Measurements from ENCODE around the gene DOHH.

DOHH gene, protein sequence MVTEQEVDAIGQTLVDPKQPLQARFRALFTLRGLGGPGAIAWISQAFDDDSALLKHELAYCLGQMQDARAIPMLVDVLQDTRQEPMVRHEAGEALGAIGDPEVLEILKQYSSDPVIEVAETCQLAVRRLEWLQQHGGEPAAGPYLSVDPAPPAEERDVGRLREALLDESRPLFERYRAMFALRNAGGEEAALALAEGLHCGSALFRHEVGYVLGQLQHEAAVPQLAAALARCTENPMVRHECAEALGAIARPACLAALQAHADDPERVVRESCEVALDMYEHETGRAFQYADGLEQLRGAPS

DNA sequence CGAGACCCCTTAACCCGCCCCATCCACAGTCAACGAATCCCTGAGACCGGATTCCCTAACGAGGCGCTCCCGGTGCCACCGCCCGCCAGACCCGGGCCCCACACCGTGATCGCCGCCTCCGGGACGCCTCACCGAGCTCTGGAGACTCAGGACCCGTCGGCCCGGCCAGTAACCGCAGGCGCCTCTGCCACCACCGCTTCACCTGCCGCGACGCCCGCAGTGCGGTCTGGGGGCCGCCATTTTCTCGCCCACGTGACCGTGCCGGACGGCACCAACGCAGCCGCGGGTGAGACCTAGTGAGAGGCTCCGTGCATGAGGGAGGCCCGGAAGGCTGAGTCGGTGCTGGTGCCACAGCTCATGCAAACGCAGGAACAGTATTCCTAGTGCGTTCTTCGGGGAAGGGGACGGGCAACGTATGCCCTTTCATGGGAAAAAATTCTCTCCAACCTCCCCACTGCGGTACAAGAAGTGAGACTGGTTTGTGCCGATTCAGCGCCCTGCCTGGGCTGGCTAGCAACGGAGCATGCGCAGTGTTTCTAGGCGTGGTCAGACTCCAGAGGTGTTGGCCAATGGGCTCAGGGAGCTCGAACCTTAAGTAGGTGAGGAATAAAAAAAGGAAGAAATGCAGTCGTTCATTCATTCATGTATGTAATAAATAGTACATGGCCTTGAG, at the start of gene DOHH:
DOHH (minus strand) TSS at position 246 of the 673 bp plus-strand sequence. CDS start 3,860 bp downstream, outside the sequence.
- peak; percentile 97 for DNase-seq

DNA sequence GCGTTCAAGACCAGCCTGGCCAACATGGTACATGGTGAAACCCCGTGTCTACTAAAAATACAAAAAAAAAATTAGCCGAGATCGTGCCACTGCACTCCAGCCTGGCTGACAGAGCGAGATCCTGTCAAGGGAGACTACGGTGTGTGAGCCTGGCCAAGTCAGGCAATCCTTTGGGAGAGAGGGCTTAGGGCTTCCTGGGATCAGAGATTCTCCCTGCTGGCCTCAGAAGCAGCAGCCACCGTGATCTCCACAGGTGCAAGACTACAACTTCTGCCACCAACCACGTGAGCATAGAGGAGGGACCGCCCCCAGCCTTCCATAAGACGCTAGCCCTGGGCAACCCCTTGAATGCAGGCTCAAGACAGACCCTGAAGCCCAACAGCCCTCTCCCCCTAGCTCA, 49.3 kb upstream of the DOHH start:
- no peak for DNase-seq

DNA sequence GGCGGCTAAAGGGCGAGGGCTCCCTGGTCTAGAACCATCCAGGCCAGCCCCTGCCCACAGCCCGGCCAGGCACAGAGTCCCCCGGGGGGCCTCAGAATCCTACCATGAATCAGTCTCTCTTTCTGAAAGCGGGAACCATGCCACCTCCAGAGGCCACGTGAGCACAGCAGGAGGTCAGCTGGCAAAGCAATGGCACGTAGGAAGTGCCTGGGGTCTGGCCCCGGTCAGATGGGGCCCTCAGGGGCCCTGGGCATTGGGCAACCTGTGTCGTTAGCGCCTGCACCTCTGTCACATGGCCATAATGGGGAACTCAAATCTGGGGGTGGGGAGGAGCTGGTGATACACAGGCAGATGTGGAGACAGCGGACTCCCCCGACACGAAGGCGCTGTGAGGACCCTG, 48.1 kb upstream of the DOHH start:
- no peak for DNase-seq

DNA sequence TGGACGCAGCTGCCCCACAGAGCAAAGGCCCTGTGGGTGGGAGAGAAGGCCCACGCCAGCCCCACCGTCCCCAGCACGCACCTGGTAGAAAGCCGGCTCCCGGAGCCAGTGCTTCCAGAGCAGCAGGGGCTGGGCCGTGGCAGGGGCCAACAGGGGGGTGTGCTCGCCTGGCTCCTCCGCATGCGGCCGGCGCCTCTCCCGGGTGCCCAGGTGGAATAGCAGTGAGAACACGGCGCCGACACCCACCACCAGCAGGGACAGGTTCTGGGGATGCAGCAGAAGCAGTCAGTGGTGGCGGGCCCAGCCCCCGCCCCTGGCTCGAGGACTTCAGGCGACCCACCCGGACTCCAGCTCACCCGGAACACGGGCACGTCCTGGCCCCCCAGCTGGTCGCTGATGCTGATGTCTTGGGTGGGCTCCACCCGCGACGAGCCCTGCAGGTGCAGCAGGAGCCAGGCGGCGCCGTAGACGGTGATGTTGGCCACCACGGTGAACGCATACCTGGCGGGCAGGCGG, 47.4 kb upstream of the DOHH start:
- no peak for DNase-seq

DNA sequence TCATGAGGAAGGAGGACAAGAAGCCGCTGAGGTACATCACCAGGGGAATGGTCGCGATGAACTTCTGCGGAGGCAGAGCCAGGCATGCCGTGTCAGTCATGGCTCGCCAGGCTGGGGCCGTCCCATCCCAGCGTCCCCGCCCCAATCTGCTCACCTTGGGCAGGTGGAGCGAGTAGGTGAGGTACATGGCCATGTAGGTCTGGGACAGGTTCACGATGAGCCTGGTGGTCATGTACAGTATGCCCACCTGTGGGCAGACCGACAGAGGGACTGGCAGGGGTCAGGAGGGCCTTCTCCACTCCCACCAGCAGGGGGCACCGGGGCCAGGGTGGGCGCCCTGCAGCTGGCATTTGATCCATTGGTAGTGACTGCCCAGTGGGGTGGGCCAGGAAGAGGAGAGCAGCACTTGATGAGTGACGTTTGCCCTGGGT, 46.8 kb upstream of the DOHH start:
- no peak for DNase-seq

DNA sequence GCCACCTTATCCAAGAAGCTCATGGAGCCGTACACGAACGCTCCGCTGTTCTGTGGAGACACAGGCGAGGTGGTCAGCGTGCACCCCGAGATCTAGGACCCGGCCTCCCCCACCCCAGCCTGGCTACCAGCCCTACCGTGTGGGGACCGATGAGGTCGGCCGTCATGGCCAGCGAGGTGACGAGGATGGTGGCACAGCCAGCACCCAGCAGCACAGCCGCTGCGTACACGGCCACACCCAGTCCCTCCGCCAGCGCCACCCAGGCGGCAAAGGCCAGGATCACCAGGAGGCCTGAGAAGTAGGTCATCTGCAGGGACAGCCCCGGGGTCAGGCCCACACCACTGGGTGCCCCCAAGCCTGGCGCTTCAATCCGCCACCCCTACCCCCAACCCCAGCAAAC, 45.6 kb upstream of the DOHH start:
- no peak for DNase-seq

DNA sequence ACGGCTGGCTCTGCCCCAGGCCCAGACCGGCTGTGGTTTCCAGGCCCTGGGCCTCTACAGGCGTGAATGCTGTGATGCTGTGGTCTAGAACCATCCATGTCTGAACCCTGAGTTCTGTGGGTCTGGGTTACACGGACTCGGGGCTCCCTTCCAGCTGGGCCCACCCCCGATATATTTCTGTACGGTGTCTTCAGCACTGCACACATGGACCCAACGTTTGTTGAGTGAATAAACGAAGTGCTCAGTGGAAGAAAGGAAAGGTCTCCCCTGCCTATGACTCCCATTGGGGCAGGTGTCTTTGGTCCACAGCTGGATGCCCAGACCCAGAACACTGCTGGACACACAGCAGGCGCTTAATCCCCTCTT, 45.2 kb upstream of the DOHH start:
- no peak for DNase-seq

DNA sequence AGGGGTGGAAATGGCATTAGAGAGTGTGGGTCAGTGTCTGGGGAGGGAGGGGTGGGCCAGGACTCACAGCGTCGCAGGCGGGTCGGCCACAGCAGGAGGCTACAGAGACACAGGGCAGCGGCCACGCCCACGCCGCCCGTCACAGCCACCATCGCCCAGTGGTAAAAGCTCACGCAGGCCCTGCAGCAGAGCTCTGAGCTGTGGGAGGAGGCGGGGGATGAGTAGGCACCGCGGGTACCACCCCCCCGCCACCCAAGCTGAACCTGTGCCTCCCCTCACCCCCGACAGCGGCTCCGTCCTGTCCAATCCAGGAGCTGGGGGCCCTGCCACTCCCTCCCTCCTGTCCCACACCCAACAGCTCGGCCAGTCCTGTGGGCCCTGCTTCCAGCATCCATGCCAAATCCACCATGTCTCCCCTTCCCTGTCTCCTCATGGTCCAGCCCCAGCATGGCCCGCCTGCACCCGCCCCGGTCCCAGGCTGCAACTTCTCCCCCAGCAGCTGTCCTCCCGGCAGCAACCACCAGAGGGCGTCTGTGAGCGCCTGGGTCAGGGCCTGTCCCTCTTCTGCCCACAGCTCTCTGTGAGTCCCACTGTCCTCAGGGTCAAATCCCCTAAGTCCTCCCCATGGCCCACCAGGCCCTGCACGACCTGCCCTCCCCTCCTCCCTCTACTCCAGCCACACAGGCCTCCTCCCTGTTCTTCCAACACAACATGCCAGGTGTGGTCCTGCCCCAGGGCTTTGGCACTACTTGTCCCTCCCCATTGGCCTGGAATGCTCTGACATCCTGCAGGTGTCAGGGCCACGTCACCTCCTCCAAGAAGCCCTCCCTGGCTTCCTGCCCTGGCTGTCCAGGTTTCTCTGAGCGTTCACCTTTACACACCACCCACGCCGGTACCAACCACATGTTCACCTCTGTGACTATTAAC, 44.5 kb upstream of the DOHH start:
- DNase-seq: peak; percentile 91

DNA sequence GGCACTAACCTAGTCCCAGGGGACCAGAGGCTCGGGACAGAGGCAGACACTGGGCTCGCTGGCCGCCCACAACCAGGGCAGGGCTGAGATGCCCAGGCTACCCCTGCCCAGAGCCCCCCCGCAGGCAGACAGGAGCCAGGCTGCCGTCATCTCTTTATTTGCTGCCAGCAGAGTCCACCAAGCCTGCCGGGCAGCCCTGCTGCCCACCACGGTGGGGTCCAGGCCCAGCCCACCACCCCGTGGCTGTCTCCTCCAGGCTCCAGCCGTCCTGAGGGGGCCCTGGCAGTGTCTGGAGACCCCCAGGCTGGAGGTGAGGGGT, 43.5 kb upstream of the DOHH start:
- no peak for DNase-seq

DNA sequence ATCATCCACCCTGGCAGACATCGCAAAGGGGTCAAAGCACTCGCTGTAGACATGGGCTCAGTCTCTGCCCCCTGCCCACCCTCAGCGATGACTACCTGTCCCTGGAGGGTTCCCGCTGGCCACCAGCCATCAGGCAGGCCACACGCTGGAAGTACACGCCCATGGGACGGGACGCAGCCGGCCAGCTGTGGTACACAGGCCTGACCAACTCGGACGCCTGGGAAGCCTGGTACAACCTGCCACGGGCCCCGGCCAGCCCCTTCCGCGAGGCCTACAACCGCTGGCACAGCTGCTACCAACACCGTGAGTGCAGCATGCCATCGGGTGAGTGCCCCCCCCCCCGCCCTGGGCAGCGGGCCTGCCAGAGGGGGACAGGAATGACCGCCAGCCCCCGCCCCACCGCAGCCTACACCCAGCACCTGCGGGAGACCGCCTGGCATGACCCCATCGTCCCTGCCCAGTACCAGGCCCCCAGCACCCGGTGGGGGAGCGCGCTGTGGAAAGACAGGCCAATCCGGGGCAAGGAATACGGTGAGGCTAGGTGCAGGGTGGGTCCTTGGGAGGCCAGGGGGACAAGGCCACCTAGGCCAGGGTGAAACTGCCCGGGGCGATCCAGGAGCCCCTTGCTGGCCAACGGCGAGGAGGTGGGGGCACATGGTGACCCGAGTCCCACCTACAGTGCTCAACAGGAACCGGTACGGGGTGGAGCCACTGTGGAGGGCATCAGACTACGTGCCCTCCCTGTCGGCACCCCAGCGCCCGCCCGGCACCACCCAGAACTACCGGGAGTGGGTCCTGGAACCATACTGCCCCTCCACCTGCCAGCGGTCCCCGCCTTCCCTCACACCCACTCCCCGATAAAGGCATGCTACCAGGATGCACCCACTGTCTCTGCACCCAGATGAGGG, 42.9 kb upstream of the DOHH start:
- DNase-seq: no peak

DNA sequence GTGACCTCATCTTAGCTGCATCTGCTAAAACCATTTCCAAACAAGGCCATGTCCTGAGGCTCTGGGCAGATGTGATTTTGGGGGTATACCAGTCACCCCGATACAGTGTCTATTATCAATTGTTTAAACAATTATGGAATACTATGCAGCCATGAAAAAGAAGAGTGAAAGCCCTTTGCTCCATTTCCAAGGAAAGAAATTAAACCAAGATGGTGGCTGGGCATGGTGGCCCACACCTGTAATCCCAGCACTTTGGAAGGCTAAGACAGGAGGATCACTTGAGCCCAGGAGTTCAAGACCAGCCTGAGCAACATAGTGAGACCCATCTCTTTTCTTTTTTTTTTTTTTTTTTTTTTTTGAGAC, 39.3 kb upstream of the DOHH start:
- DNase-seq: no peak

DNA sequence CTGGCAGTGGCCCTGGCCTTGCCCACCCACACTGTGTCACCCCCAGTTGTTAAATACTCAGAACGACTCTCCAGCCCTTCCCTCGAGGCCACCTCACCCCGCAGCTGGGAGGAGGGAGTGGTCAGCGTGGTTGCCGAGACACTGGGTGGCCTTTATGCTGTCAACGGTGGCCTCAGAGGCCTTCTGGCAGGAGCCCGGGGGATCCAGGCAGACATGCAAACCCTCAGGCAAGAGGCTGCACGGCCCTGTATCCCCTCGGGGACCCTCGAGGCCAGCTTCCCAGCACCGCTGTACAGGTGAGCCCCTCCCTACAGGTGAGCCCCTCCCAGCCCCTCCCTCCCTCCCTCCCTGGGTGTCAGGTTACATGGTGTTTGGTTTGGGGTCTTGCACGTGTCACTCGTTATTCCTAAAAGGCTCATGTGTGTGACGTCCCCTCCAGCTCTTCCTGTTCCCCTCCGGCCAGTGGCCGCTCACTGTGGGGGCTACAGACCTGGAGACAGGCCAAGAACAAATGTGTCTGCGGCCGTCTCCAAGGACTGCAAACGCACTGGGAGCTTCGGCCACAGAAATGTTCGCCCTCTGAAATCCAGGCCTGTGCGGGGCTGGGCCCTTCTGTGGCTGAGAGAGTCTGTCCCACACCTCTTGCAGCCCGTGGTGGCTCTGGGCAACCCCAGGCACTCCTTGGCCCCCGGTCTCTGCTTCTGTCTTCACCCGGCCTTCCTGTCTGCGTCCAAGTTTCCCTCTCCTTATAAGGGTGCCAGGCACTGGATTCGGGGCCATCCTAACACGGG, 38.7 kb upstream of the DOHH start, which contains the start of gene TEKTIP1:
TEKTIP1 (plus strand) TSS at position 210 of the 791 bp plus-strand sequence; CDS start at position 214, 4 bp downstream.
- DNase-seq: peak; percentile 71

DNA sequence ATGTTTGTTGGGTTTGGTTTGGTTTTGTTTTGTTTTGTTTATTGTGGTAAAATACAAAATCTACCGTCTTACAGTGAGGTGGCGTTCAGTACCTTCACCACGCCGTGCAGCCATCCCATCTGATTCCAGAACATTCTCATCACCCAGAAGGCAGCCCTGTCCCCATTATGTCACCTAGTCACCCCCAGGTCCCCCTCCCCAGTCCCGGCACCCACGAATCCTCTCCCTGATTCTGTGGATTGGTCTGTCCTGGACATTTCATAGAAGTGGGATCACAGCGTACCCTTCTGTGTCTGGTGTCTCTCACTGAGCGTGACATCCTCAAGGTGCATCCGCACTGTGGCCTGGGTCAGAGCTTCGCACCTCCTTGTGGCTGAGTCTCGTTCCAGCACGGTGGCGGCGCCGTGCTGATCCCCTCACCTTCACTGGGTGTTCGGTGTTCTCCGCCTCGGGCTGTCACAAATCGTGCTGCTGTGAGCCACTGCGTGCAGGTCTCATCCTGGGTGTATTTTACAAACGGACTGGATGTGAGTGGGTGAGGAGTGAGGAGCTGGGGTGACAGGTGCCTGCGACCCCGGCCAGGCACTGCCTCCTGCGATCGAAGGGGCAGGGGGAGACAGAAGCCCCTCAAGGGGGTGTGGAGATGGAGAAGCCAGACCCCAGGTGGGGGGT, 37.9 kb upstream of the DOHH start:
- no peak for DNase-seq

DNA sequence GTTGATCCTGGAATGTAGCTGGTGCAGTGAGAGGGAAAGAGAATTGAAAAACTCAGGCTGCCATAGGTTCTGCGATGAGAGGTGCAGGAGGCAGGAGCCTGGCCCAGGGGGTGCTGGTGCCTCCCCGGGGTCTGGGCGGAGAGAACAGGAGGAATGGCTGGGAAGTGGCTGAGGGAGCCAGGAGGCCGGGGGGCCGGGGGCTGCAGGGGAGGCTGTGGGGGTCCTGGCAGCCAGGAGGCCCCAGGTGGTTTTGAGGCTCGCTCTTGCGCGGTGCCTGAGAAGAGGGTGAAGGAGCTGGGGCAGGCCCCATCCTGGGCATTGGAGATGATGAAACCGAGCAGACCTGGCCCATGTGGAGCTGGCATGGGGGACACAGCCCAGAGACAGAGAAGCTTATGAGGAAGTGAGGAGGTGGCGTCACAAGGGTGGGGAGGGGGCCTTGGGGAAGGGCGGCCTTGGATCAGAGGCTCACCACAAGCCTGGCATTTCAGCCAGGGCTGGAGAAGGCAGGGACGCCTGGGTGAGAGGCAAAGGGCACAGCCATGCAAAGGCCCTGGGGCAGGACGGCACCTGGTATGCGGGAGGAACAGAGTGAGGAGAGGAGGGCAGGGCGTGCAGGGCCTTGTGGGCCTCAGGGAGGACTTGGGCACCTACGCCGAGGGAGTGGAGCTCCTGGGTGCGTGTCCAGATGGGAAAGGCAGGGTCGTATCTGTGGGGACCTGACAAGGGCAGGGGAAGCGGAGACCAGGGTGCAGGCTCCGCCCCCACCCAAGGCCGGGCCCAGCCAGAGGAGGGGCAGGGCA, 37.2 kb upstream of the DOHH start:
- no peak for DNase-seq

DNA sequence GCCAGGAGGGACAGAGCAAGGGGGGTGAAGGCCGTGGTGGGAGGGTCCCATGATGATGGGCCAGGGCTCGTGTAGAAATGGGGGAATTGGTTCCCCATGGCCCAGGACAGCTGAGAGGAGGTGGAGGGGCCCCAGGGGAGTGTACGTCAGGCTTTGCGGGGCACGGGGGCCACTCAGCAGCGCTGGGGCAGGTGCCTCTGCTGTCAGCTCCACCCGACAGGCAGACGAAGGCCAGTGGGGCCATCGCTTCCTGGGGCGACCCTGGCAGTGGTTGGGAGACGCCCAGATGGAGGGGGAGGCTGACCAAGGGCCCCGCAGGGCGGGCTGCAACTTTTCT, 36.6 kb upstream of the DOHH start:
- no peak for DNase-seq

DNA sequence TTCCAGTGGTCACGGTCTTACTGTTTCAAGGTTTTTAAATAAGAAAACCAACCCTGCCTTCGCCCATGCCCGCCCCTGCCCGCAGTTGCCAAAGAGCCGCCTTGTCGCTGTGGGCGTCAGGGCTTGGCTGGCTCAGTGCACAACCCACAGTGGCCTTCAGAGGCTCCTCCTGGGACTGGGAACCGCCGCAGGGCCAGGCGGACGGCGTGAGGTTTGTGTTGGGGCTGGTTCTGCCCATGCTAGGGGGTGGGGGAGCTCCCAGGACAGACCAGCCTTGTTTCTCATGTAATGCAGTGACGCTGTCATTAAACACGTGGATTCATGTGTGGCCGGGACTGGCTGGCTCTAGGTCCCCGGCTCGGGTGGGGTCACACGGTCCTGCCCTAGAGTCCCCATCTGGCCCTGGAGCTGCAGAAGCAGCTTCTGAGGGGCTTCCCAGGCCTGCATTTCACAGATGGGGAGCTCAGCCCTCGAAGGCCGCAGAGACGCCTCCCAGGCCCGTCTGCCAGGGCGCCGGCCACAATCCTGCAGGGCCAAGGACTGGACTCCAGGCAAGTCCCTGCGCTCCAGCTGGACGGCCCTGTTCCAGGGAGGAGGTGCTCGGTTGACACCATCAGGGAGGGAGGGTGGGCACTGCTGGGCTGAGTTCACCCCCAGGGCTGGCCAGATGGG, 36.1 kb upstream of the DOHH start:
- no peak for DNase-seq

DNA sequence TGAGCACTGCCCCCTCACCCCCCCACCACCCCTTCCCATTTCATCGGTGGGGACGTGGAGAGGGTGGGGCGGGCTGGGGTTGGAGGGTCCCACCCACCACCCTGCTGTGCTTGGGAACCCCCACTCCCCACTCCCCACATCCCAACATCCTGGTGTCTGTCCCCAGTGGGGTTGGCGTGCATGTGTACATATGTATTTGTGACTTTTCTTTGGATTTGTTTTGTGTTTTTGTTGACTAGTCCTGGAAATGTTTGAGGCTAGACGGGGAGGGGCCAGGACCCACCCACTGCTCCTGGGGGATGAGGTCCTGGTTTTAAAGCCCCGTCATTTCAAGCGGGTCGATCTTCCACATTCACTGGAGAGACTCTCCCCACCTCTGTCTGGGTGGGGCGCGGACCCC, 35.5 kb upstream of the DOHH start:
- DNase-seq: no peak

DNA sequence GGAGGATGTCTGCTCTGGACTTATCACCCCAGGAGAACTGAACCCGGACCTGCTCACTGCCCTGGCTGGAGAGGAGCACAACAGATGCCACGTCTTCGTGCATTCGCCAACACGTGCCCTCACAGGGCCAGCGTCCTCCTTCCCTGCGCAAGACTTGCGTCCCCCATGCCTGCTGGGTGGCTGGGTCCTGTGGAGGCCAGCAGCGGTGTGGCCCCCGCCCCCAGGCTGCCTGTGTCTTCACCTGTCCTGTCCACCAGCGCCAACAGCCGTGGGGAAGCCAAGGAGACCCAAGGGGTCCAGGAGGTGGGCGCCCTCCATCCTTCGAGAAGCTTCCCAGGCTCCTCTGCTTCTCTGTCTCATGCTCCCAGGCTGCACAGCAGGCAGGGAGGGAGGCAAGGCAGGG, 35.1 kb upstream of the DOHH start:
- no peak for DNase-seq

DNA sequence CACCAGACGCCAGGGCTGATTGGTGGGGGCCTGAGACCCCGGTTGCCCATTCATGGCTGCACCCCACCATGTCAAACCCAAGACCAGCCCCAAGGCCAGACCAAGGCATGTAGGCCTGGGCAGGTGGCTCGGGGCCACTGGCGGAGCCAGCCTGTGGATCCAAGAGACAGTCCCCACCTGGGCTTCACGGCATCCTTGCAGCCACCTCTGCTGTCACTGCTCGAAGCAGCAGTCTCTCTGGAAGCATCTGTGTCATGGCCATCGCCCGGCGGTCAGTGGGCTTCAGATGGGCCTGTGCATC, 34.7 kb upstream of the DOHH start:
- no peak for DNase-seq
